HUES6 (cell line): Measurements from ENCODE around the gene CPNE6.

Experiments used
- H3K27ac ChIP-seq: 2 replicates; pipeline ENCODE4 v1.7.0; 2013; ENCODE audit warnings: low read depth, mild to moderate bottlenecking, low read length, inconsistent platforms
- H3K27me3 ChIP-seq: 2 replicates; pipeline ENCODE4 v1.6.1; 2013; ENCODE audit warnings: low read length; ENCODE audit not compliant: control insufficient read depth, insufficient read depth
- H3K36me3 ChIP-seq: 2 replicates; pipeline ENCODE4 v1.6.1; 2013; ENCODE audit warnings: low read length; ENCODE audit not compliant: control insufficient read depth, insufficient read depth
- H3K4me1 ChIP-seq: 2 replicates; pipeline ENCODE4 v1.6.1; 2013; ENCODE audit warnings: low read length; ENCODE audit not compliant: control insufficient read depth, insufficient read depth
- H3K4me3 ChIP-seq: 2 replicates; pipeline ENCODE4 v1.5.1; 2013; ENCODE audit warnings: low read depth, low read length
- H3K9ac ChIP-seq: one replicate; pipeline ENCODE4 v1.6.1; 2013; ENCODE audit warnings: mild to moderate bottlenecking, low read length
- H3K9me3 ChIP-seq: 2 replicates; pipeline ENCODE4 v1.6.1; 2013; ENCODE audit warnings: low read depth, low read length; ENCODE audit not compliant: control insufficient read depth, insufficient read depth

CPNE6 gene

DNA sequence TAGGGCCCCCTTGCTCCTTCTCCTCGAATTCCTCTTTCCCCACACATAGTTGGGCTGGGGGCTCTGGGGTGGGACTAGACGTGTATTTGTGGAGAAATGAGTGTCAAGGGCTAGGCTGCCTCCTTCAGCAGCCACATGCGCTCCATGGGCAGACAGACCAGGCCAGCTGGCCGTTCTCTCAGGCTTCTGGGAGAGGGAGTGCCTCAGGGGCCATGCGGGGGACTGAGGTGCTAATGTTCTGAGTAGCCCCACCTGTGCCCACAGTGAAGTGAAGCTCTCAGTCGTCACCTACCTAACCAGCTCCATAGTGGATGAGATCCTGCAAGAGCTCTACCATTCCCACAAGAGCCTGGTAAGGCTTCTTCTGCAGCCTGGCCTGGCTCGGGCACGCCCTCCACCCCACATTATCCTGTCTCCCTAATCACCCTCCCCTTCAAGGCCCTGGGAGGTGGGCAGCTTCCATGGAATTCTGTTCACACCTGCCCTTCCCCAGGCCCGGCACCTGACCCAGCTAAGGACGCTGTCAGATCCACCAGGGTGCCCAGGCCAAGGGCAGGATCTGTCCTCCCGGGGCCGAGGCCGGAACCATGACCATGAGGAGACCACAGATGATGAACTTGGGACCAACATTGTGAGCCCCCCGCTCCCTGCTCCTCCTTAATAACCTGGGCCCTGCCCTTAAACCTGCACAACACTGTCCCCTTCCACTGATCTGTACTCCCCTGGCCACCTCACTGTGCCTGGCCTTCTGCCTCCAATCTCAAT is 9.0 kb upstream of the CPNE6 start:
- no peaks in the 10 kb centered on the region for H3K36me3 ChIP-seq
- H3K9ac ChIP-seq: no peak overlapping the region
- H3K9me3 ChIP-seq: no peaks in the 10 kb centered on the region
- H3K27me3 ChIP-seq: no peaks in the 10 kb centered on the region
- peaks cover 5% of the 10 kb centered on the region; the same call in 1 of the 2 replicates for H3K4me1 ChIP-seq
- H3K27ac ChIP-seq: no peak overlapping the region
- H3K4me3 ChIP-seq: no peak overlapping the region

DNA sequence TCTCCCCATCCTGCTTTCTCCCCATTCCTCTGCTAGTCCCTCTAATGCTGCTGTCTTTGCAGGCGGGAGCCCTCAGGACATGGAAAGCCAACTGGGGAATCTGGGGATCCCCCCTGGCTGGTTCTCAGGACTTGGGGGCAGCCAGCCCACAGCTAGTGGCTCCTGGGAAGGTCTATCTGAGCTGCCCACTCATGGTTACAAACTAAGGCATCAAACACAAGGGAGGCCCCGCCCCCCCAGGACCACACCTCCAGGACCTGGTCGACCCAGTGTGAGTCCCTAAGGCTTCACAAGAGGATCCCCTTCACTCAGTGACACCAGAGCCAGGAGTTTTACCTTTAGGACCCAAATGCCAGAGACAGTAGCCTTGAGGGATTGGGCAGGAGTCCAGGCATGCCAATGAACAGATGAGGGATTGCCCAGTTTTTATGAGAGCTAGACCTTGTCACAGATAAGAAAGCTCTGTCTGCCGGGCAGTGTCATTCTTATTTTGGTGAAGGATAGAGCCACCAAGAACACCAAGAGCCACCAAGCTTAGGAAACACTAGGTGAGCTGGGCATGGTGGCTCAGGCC is 8.0 kb upstream of the CPNE6 start:
- Histone ChIP-seq H3K9me3 (no peaks in the 10 kb centered on the region), H3K9ac (no peak overlapping the region), H3K27me3 (no peaks in the 10 kb centered on the region), H3K27ac (no peak overlapping the region), H3K36me3 (no peaks in the 10 kb centered on the region), H3K4me1 (peaks cover 5% of the 10 kb centered on the region; the same call in 1 of the 2 replicates), H3K4me3 (no peak overlapping the region)

DNA sequence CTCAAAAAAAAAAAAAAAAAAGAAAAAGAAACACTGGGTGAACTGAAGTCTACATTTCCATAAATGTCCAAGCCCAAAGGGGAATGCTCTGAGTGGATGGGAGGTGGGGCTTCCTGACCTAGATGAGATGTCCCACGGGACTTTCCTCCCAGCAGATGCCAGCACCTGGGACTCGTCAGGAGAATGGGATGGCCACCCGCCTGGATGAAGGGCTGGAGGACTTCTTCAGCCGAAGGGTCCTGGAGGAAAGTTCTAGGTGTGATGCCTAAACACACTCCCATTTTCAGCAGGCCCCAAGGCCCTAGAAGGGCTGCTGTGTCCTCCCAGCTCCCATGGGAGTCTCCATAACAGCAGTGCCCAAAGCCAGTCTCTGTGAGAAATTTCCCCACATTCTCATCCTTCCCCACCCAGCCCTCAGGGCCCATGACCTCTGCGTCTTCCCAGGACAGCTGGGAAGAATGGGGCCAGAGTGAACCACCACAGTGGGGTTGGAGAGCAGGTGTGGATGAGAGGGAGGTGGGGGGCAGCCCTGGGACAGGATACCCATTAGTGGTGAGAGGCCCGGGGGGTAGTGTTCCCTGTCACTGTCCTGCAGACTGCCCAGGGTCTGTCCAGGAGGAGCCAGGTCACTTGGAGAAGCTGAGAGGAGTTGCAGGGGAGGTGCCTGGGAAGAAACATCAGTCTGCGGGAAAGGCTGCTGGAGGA is 7.1 kb upstream of the CPNE6 start:
- Histone ChIP-seq H3K9me3 (no peaks in the 10 kb centered on the region), H3K4me1 (no peaks in the 10 kb centered on the region), H3K27ac (no peak overlapping the region), H3K9ac (no peak overlapping the region), H3K27me3 (no peaks in the 10 kb centered on the region), H3K36me3 (no peaks in the 10 kb centered on the region), H3K4me3 (no peak overlapping the region)

DNA sequence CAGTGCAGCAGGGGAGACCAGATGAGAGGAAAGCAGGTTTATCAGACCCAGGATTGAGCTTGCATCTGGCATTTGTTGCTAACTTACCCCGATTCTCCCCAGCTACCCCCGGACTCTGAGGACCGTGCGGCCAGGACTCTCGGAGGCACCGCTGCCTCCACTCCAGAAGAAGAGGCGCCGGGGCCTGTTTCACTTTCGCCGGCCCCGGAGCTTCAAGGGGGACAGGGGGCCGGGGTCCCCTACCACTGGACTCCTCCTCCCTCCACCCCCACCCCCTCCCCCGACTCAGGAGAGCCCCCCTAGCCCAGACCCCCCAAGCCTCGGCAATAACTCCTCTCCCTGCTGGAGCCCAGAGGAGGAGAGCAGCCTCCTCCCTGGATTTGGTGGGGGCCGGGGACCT is 6.5 kb upstream of the CPNE6 start:
- Histone ChIP-seq H3K4me3 (no peak overlapping the region), H3K27me3 (peaks cover 2% of the 10 kb centered on the region; the same call in 1 of the 2 replicates), H3K9ac (no peak overlapping the region), H3K27ac (no peak overlapping the region), H3K4me1 (no peaks in the 10 kb centered on the region), H3K9me3 (no peaks in the 10 kb centered on the region), H3K36me3 (no peaks in the 10 kb centered on the region)

DNA sequence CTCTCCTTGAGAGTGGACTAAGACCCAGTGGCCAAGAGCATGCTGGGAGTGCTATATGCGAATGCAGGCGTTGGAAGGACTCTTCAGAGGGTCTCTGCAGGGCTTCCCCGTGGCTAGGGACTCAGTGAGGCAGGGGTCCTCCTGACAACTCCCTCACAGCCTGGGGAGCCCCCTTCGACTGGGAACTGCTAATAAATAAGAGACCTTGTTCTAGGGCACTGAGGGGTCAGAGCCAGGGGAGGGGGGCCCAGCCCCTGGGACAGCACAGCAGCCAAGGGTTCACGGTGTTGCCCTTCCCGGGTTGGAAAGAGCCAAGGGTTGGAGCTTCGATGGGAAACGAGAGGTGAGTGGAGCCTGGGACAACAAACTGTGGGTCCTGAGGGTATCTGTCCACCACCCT is 6.0 kb upstream of the CPNE6 start:
- Histone ChIP-seq H3K9me3 (no peaks in the 10 kb centered on the region), H3K4me1 (no peaks in the 10 kb centered on the region), H3K27ac (no peak overlapping the region), H3K9ac (no peak overlapping the region), H3K4me3 (no peak overlapping the region), H3K36me3 (no peaks in the 10 kb centered on the region), H3K27me3 (peaks cover 7% of the 10 kb centered on the region; the same call in 1 of the 2 replicates)

DNA sequence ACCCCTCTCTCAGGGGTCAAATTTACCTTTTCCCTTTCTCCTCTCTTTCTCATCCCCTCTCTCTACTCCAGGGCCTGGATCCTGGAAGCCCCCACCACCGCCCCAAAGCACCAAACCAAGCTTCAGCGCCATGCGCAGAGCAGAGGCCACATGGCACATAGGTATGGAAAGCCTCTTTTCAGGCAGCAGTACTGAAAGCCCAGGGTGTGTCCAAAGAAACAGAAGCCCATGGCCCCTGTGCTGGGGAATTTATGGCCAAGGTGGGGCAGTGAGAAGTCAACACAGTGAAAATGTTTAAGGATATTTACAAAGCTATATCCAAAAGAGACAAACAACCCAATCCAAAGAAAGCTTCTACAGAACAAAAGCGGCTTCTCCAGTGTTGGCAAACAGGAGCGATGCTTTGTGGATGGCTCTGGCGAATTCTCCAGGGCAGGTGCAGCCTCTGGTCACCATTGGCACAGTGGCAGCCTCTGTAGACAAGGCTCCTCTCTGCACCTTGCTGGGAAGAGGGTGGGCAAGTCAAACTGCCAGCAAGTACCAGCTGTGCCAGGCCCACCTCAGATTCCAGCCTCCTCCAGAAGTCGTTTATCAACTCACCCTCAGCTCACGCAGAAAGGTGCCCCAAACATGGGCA is 4.7 kb upstream of the CPNE6 start:
- Histone ChIP-seq H3K9ac (no peak overlapping the region), H3K9me3 (no peaks in the 10 kb centered on the region), H3K4me3 (no peak overlapping the region), H3K36me3 (no peaks in the 10 kb centered on the region), H3K27ac (no peak overlapping the region), H3K4me1 (no peaks in the 10 kb centered on the region), H3K27me3 (peaks cover 14% of the 10 kb centered on the region; the same call in 1 of the 2 replicates)

DNA sequence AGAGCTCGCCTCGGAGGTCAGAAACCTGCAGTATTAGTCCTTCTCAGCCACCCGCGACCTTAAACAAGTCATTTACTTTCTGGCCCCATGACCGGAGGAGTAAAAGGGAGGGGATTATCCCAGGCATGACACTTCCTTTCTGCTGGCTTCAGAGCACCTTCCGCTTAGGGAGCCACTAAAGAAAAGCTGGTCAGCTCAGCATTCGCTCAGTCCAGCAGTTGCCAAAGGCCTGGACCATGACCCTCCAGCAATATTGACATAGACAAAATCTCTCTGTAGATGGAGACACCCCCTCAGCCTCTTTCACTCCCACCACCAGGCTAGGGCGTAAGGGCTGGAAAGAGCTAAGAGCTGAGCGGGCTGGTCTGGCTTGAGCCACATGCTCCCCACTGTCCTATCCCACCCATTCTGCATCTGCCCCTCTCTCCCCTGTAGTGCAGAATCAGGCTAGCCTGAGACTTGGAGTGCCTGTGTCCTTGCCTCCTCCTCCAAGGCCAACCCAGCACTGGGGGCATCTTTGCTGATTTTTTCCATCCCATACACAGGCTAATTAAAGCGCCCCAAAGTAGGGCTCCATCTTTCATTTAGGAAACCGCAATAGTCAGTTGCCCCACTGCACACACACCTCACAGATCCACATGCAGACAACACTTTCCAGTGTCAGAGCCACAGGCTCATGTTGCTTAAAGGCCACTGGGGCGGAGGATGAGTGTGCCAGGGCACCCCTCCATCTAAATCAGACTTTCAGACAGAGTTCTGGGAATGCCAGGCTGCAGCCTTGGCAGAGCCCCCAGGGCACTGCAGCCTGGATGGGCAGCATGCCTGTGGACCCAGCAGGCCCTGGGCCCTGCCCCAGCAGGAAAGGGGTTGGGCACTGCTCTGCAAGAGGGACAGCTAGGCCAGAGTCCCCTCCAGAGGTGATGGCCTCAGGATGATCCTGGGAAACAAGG is 4.0 kb upstream of the CPNE6 start:
- Histone ChIP-seq H3K4me3 (no peak overlapping the region), H3K27ac (no peak overlapping the region), H3K9me3 (no peaks in the 10 kb centered on the region), H3K27me3 (peaks cover 14% of the 10 kb centered on the region; the same call in 1 of the 2 replicates), H3K4me1 (no peaks in the 10 kb centered on the region), H3K9ac (no peak overlapping the region), H3K36me3 (no peaks in the 10 kb centered on the region)

DNA sequence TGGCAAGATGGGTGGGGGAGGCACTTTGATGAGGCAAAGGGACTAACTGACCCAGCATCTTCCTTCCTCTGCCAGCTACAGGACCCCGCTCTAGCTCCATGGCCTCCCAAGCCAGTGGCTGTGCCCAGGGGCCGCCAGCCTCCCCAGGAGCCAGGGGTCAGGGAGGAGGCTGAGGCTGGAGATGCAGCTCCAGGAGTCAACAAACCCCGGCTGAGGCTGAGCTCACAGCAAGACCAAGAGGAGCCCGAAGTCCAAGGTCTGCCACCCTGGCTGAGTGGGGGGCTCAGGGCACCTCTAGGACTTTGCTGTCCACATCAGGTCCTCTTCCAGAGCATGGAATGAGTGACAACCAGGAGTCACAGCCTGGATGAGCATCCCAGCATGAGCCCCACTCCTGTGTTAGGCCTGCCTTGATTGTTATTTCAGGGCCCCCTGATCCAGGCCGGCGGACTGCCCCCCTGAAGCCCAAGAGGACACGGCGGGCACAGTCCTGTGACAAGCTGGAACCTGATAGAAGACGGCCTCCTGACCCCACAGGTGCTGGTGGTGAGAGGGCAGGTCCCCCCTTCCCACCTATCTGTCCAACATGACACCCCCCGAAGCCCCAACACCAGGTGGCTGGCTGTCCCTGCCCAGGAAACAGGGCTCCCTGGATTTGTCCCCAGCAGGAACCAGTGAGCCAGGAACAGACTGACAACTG is 2.5 kb upstream of the CPNE6 start:
- Histone ChIP-seq H3K4me1 (no peaks in the 10 kb centered on the region), H3K27me3 (peaks cover 14% of the 10 kb centered on the region; the same call in 1 of the 2 replicates), H3K9me3 (no peaks in the 10 kb centered on the region), H3K4me3 (no peak overlapping the region), H3K36me3 (no peaks in the 10 kb centered on the region), H3K27ac (no peak overlapping the region), H3K9ac (no peak overlapping the region)

DNA sequence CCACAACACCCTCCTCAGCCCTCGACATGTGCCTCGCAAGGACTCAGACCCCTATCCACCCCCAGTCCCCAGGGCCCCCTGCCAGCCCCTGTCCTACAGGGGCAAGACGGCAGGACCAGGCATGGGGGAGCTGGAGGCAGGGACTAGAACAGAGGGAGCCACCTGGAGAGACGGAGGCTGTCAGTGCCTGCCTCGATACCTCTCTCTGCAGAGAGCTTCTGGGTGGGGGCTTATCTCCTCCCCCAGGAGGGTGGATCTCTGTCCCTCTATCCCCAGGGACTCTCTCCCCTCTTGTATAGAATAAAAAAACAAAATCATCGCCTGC is 2.0 kb upstream of the CPNE6 start:
- H3K4me1 ChIP-seq: no peaks in the 10 kb centered on the region
- H3K9ac ChIP-seq: no peak overlapping the region
- peaks cover 14% of the 10 kb centered on the region; the same call in 1 of the 2 replicates for H3K27me3 ChIP-seq
- H3K4me3 ChIP-seq: no peak overlapping the region
- H3K36me3 ChIP-seq: no peaks in the 10 kb centered on the region
- H3K27ac ChIP-seq: no peak overlapping the region
- H3K9me3 ChIP-seq: no peaks in the 10 kb centered on the region
